GM12875 (cell line): ENCODE measurements around the gene SLC39A11.

ENCODE experiments used
- H3K4me3 ChIP-seq: one replicate; pipeline ENCODE4 v1.5.1; 2011; ENCODE audit warnings: low read depth, low read length, control low read depth
- CTCF ChIP-seq: IDR thresholded peaks from 2 replicates; pipeline ENCODE4 v1.5.1; 2011; ENCODE audit warnings: low read depth, mild to moderate bottlenecking, control low read depth, inconsistent platforms, low read length, moderate library complexity, borderline replicate concordance; ENCODE audit not compliant: insufficient read depth

Gene SLC39A11

GRCh38 chr17:73057196-73057595 is 35.3 kb downstream of the SLC39A11 start:
- no peak overlapping the region for H3K4me3 ChIP-seq
- no peak for TF ChIP-seq CTCF

- no peak for TF ChIP-seq CTCF
- H3K4me3 ChIP-seq, result no peak overlapping the region
These were observed 39.6 kb downstream of the SLC39A11 start for GRCh38 chr17:73052923-73053322.

GRCh38 chr17:73050797-73051196 is 41.7 kb downstream of the SLC39A11 start:
- no peak overlapping the region for H3K4me3 ChIP-seq
- TF ChIP-seq CTCF, result no peak

- no peak for TF ChIP-seq CTCF
- H3K4me3 ChIP-seq, result no peak overlapping the region
These were observed 44.3 kb downstream of the SLC39A11 start for GRCh38 chr17:73048170-73048569.

- no peak overlapping the region for H3K4me3 ChIP-seq
- no peak for TF ChIP-seq CTCF
These were observed 46.8 kb downstream of the SLC39A11 start for GRCh38 chr17:73045724-73046123.

- TF ChIP-seq CTCF, result no peak
- H3K4me3 ChIP-seq, result no peak overlapping the region
These were observed 48.6 kb downstream of the SLC39A11 start for GRCh38 chr17:73043686-73044581.
